Stimulated activated CD4-positive, alpha-beta T cell treated with anti-CD3 and anti-CD28 coated beads, Interleukin-4, amount 100 ng/mL, for 48 hours (primary cell): Measurements from ENCODE around the gene FASTKD1.
"Not testable (repeated sequence)": the region's sequence is repeated elsewhere in the genome, so short reads cannot be mapped to it uniquely, and the experiment has no call there.

Source experiments
- DNase-seq, 2 donors: peaks; one replicate each; pipeline ENCODE4 v3.0.0-alpha.2; 2020; ENCODE audit warnings: low read depth in 2 of 2

The FASTKD1 gene

DNA sequence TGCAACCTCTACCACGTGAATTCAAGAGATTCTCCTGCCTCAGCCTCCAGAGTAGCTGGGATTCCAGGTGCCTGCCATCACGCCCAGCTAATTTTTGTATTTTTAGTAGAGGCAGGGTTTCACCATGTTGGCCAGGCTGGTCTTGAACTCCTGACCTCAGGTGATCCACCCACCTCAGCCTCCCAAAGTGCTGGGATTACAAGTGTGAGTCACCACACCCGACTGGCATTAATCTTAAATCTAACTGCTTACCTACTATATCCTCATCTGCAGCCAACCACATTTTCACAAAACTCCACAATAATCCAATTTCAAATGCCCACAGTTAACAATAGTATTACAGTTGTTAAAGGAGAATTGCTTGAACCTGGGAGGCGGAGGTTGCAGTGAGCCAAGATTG, 2.9 kb downstream of the FASTKD1 start:
- not testable (repeated sequence) for DNase-seq

DNA sequence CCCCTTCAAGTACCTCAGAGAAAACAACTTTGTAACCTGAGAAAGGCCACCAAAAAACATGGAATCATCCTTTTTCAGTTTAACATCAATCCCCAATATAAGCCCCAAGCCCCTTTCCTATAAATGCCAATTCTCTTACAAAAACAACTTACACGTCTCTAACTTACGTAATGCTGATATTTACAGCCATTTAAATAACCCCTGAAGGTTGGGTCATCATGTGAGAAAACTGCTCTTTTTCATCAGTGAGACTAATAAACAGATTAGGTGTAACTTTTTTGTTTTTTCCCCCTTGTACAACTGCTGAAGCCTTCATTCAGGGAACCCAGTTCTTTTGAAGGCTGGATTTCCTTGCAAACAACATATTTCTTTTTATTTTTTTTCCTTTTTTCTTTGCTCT, 3.7 kb downstream of the FASTKD1 start:
- no peak for DNase-seq

DNA sequence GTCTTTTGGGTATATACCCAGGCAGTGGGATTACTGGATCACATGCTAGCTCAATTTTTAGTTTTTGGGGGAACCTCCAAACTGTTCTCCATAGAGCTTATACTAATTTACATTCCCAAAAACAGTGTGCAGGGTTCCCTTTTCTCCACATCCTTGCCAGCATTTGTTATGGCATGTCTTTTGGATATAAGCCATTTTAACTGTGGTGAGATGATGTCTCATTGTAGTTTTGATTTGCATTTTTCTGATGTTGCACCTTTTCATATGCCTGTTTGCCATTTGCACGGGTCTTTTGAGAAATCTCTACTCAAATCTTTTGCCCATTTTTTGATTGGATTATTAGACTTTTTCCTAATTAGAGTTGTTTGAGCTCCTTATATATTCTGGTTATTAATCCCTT, 8.0 kb downstream of the FASTKD1 start:
- no peak for DNase-seq

DNA sequence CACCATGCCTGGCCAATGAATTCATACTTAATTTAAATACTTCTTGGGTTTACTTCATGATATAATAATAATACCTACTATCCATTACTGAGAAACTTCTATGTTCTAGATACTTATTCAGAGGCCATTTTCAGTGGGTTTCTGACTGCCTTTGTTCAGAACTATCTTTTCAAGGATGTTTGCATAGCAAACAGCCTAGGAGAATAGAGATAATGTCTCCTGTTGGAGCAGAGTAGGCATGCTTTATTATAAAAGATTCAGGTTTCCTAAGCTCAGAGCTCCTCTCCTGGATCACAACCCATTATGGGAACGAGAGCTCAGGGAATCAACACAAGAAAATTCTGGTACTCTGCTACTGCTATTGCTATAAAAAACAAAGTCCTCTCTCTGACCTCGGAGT, 11.1 kb downstream of the FASTKD1 start:
- DNase-seq = no peak

DNA sequence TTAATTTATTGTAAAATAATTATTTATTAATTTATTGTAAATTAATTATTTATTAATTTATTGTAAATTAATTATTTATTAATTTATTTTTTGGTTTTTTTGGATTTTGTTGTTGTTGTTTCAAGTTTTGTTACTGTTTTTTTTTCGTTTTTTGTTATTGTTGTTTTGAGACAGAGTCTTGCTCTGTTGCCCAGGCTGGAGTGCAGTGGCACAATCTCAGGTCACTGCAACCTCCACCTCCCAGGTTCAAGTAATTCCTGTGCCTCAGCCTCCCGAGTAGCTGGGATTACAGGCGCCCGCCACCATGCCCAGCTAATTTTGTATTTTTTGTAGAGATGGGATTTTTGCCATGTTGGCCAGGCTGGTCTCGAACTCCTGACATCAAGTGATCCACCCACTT, 11.6 kb downstream of the FASTKD1 start:
- DNase-seq = not testable (repeated sequence)

DNA sequence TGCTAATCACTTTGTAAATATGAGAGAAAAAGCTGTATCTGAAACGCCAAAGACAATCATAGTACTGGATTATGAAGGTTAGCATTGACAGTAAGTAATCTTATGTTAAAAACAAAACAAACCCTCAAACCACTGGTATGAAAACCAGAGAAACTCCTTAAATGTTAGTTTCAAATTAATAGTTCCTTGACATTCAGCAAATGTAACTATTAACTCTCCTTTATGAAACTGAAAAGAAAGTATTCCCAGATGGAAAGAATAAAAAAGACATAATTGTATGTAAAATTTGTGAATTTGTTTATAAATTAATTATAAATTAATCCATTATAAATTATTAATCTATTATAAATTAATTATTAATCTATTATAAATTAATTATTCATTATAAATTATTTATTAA, 12.3 kb downstream of the FASTKD1 start:
- no peak for DNase-seq

DNA sequence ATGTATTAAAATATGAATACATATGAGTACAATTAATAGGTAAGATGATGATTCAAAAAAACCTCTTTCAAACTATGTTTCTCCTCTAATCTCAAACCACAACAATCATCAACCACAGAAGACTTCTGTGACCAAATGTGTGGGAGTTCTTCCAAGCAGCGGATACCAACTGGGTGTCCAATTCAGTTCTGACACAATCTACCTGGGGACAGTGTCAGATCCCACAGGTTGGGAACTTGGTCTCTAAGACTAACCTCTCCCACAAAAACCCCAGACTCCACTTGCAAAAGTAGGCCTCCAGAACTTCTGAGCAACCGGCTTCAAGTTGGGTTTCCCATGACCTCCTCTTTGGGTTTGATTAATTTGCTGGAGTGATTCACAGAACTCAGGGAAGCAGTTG, 26.9 kb downstream of the FASTKD1 start:
- no peak for DNase-seq

DNA sequence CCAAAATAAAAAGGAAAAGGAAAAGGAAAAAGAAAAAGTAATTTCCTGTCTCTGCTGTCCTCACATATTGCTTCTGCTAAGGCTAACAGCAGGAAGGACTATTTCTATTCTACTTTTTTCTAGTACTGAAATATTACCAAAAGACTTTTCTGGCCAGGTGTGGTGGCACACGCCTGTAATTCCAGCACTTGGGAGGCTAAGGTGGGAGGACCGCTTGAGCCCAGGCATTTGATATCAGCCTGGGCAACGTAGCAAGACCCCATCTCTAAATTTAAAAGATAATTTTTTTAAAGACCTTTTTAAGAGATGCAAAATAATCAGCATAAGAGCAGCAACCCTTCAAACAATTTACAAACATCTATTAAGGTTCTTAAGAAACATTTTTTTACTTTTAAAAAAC, 31.2 kb downstream of the FASTKD1 start:
- no peak for DNase-seq

DNA sequence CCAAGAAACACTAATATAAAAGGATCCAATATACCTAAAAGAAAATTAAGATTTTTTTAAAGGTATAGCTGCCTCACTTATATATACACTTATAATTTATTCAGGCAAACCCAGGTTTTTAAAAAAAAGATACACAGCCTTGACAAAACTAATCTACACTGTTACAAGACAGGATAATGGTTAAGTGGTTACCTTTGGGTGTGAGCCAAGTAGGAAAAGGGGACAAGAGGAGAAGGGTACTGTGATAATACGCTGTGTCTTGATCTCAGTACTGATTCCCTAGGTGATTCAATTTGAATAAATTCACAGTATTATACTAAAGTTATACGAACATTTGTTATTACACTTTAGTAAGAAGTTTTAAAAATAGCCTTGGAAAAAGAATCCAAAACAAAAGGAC, 33.5 kb downstream of the FASTKD1 start:
- DNase-seq = no peak

DNA sequence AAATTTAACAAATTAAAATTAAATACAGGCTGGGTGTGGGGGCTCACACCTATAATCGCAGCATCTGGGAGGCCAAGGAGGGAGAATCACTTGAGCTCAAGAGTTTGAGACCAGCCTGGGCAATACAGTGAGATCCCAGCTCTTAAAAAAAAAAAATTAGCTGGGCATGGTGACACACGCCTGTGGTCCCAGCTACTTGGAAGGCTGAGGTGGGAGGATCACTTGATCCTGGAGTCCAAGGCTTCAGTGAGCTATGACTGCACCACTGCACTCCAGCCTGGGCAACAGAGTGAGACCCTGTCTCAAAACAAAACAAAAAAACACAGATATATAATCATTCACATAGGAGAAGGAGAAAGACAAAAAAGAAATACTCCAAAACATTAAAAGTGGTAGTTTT, 34.2 kb downstream of the FASTKD1 start:
- not testable (repeated sequence) for DNase-seq

DNA sequence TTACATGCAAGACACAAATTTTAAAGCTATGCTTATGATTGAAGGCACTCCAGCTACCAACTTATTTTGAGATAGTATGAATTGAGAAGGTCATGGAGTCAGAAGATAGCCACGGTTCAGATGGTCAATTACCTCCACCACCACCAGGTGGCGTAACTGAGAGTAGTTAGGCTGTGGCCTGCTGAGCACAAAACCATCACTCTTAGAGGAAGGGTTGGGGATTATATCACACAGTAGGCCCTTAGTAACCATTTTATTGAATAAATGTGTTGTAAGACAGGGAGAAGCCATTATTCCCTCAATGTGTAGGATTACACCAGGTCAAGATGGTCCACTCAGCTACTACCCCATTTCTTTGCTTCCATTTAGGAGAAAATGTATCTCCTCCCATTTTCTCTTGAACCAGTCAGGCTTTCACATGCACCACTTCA, 45.4 kb downstream of the FASTKD1 start:
- peak; percentile 64 to 68 for DNase-seq

DNA sequence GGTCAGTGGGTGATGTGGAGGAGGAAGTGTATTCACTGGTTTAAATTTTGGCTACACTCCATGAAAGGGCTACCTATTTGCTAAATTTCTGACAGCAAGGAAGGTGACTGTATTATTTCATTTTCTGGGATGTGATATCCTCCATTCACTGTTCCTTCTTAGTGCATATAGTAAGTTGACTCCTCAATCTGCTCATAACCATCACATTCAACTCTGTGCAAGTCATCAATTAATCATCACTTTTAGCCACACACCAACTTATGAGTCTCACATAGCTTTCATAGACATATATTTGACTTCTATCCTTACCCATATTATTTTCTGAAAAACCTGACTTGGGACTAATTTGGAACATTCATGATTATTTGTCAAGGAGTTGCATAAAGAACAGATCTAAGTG, 47.2 kb downstream of the FASTKD1 start:
- no peak for DNase-seq

DNA sequence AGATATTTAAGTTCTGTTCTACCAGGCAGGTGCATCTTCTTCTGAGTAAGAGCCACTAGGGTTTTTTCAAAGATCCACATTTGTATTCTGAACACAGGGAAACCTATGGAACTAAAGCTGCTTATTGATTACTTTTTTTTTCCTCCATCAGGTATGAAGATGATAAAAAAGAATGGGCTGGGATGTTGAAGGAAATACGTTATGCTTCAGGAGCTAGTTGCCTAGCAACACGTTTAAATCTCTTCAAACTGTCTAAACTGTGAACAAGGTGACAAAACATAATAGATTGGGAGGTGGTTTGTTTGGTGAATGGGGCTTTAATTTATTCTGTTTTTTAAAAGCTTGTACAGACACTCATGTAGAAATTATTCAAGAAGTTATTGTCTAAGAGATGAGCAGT, 48.2 kb downstream of the FASTKD1 start:
- no peak for DNase-seq

DNA sequence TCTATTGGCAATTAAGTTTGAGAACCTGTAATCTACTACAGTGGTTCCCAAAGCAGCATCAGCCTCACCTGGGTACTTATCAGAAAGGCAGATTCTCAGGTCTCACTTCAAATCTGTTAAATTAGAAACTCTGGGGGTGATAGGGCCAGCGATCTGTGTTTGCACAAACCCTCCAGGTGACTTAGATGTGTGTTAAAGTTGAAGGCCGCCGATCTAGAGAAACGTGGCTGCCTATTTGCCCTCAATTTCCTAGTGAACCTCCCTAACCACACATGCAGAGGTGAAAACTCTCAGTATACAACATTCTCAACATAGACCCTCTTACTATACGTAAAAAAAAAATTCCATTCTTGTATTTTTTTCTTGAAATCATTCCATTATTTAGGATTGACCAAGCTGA, 50.0 kb downstream of the FASTKD1 start:
- no peak for DNase-seq

DNA sequence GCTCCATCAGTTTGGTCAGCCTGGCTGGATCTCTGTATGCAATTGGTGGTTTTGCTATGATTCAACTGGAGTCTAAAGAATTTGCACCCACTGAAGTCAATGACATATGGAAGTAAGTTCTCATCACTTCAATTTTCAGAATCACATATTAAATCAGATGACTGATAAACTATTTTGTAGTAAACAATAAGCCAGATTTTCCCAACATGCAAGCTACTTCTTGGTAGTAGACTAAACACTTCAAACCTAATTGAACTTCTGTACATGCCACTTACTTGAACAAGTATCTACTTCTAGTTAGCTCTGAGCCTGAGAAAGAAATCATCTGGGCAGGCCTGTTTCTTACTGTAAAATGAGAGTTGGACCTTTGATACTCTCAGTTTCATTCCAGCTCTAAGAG, 52.8 kb downstream of the FASTKD1 start:
- no peak for DNase-seq

DNA sequence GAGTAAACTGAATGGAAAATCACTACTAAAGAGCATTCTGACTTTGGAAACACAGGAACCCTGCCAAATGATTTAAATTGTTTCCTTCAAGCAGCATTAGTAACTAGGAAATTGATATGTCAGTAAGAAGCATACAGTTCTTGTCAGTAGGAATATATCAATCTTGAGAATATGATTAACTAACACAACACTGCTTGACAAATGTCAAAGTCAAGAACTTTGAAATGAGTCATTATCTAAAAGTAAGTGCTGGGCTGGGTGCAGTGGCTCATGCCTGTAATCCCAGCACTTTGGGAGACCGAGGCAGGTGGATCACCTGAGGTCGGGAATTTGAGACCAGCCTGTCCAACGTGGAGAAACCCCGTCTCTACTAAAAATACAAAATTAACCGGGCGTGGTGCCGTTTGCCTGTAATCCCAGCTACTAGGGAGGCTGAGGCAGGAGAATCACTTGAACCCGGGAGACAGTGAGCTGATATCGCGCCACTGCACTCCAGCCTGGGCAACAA, 57.1 kb downstream of the FASTKD1 start:
- DNase-seq = not testable (repeated sequence)

DNA sequence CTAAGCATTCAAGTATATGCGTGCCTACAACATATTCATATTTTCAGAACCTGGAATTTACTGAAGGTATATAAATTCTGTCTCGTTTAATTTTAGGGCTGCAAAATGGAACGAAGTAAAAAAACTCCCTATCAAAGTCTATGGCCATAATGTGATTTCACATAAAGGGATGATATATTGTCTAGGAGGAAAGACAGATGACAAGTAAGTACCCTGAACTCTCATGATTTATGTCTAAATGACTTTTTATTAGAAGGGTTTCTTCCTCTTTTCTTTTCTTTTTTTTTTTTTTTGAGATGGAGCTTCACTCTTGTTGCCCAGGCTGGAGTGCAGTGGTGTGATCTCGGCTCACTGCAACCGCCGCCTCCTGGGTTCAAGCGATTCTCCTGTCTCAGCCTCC, 58.9 kb downstream of the FASTKD1 start:
- not testable (repeated sequence) for DNase-seq

DNA sequence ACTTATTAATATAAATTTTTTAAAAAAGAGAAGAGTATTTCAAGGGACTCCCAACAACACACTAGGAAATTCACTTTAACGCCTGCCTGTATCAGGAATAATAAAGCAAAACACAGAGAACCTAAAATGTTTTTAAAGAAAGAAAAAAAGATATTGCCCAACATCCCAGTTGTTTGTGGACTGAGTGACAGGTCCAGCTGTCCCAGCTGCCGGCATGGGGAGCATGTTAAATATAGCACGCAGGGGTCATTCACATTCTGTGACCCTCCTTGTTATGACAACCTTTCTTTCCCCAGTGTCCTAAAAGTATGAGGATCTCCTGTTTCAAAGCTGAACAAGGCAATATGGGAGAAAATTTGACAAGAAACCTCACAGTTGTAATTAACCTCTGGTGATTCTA, 59.7 kb downstream of the FASTKD1 start:
- DNase-seq = no peak

DNA sequence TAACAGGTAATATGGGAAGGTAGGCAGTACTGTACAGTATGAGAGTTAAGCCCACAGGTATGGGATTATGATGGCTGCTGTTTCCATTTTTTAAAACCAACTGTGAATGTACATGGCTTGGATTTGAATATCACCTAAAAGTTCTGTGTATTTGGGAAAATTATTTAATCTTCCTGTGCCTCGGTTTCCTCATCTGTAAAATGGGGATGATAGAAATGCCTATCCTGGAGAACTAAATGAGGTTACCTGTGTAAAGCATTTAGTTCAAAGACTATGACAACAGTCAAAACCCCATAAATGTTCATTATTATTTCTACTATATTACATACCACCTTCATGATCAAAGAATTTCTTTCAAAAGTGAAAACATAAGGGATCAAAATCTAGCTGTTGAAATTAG, 60.6 kb downstream of the FASTKD1 start:
- DNase-seq = no peak

DNA sequence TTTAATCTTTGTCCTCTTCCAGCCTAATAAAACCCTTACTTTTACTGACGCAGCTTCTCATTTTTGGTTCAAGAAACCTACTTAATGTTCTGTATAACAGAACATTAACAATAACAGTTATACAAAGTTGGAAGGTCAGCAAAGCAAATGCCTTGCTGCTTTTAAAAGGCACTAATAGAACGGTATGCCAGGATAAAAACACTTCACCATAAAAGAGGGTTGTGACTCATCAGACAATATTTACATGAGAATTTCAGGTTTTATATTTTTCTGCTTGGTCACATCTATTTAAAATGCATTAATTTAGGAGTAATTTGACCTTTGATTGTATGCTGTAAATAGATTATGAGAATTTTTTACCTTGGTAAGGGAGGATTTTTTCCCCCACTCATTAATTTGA, 61.1 kb downstream of the FASTKD1 start:
- DNase-seq = no peak

DNA sequence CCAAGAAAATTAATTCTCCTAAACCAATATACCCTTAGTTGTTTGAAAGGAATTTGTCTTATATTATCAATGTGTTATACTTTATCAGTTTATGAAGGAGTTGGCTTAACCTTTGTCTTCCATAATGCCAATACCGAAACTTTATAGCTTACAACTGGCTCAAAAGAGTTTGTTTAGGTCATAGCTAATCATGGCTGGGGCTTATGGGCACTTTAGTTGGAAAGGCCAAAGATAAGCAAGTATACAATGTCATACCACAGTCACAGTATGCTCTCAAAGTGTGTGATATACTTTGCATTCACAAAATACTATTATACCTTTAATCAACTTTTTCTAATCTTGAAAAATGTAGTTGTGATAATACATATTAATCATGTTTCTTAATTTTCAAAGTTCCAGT, 61.8 kb downstream of the FASTKD1 start:
- DNase-seq = no peak

DNA sequence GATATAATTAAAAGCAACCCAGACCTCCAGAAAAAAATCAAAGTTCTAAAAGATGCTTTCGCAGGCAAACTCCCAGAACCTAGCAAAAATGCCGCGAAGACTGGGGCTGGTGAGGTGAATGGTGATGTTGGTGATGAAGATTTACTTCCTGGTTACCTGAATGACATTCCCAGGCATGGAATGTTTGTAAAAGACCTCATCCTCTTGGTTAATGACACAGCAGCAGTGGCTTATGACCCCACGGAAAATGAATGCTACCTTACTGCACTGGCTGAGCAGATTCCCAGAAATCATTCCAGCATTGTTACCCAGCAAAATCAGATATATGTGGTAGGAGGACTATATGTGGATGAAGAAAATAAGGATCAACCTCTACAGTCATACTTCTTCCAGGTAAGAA, 63.2 kb downstream of the FASTKD1 start:
- DNase-seq = no peak

DNA sequence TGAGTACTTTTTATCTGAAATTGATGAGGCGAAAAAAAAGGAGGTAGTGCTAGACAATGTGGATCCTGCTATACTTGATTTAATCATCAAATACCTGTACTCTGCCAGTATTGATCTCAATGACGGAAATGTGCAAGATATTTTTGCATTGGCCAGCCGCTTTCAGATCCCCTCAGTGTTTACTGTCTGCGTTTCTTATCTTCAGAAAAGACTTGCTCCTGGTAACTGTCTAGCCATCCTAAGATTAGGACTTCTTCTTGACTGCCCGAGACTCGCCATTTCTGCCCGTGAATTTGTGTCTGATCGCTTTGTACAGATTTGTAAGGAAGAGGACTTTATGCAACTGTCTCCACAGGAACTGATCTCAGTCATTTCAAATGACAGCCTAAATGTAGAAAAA, 63.7 kb downstream of the FASTKD1 start:
- no peak for DNase-seq

DNA sequence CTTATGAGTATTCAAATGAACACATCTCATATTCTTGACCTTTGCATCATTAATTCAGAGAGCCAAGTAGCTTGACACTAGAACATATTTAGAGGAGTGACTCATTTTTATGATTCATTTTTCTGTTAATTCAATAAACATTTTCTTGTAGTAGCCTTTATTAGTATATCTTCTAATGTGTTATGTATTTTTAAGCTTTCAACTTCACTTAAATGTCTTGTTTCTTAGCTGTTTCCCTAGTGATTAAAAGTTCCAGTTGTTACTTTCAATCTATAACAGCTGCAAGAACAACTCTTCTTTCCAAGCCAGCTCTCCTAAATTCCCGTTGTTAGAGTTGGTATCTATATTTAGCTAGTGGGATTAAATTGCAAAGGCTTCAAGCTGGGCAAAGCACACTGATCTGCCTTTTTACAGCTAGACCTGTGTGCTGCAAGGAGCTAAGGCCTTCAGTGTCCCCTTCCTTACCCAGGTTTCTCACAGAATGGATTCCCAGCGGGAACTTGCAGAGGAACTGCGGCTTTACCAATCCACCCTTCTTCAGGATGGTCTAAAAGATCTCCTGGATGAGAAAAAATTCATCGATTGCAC, 64.3 kb downstream of the FASTKD1 start, which contains the start of gene KLHL41:
TSS of gene KLHL41 (plus strand) at position 405 of the 588 bp plus-strand sequence. CDS start at position 482, 77 bp downstream.
- DNase-seq = no peak
